ENCODE results near the gene RASGRF1.

DNA sequence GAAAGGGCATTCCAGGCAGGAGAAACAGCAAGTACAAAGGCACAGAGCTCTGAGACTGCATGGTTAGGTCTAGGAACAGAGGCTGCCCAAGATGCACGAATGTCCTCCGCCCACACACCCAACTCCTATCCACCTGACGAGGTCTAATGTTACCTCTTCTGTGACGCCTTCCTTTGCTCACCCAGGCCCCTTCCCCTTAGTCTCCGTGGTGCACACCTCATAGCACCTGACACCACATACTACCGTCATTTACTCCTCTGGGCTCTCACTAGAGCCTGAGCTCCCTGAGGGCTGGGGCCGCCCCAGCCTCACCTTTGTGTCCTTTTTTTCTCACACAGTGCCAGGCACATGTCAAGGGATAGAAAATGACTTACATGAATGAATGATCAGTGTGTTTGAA lies 31.0 kb upstream of the RASGRF1 start:
- TF ChIP-seq, protein P1, sequence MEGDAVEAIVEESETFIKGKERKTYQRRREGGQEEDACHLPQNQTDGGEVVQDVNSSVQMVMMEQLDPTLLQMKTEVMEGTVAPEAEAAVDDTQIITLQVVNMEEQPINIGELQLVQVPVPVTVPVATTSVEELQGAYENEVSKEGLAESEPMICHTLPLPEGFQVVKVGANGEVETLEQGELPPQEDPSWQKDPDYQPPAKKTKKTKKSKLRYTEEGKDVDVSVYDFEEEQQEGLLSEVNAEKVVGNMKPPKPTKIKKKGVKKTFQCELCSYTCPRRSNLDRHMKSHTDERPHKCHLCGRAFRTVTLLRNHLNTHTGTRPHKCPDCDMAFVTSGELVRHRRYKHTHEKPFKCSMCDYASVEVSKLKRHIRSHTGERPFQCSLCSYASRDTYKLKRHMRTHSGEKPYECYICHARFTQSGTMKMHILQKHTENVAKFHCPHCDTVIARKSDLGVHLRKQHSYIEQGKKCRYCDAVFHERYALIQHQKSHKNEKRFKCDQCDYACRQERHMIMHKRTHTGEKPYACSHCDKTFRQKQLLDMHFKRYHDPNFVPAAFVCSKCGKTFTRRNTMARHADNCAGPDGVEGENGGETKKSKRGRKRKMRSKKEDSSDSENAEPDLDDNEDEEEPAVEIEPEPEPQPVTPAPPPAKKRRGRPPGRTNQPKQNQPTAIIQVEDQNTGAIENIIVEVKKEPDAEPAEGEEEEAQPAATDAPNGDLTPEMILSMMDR (conservative IDR thresholded peaks at IDR 0.05 in 1 of 2, IDR thresholded peaks at IDR 0.05 in 1 of 2; ENCODE audit: low read depth in 1 of 2, low read length in 2 of 2), result no peak
- no peak for TF ChIP-seq EZH2 (IDR thresholded peaks at IDR 0.05; ENCODE audit: low read length, missing control alignments)
